KOPT-K1 (cell line): ENCODE measurements around the gene C9orf50.
A peak's percentile ranks its signal among the peaks of the same experiment; 100 is the strongest.

Experiments used
- H3K27ac ChIP-seq: fragments of 200-600 bp; sonication (generic); 2 replicates; pipeline ENCODE4 v1.5.1; 2016; ENCODE audit warnings: antibody characterized with exemption, mild to moderate bottlenecking, low read depth, low read length; ENCODE audit not compliant: poor library complexity, severe bottlenecking
- H3K36me3 ChIP-seq: fragments of 200-600 bp; sonication (generic); 2 replicates; pipeline ENCODE4 v1.5.1; 2017; ENCODE audit warnings: antibody characterized with exemption, mild to moderate bottlenecking, low read length, moderate library complexity; ENCODE audit not compliant: insufficient read depth
- H3K9me3 ChIP-seq: fragments of 200-600 bp; sonication (generic); 2 replicates; pipeline ENCODE4 v1.5.1; 2017; ENCODE audit warnings: antibody characterized with exemption, low read length, mild to moderate bottlenecking; ENCODE audit not compliant: insufficient read depth, poor library complexity, severe bottlenecking

C9orf50 gene

DNA sequence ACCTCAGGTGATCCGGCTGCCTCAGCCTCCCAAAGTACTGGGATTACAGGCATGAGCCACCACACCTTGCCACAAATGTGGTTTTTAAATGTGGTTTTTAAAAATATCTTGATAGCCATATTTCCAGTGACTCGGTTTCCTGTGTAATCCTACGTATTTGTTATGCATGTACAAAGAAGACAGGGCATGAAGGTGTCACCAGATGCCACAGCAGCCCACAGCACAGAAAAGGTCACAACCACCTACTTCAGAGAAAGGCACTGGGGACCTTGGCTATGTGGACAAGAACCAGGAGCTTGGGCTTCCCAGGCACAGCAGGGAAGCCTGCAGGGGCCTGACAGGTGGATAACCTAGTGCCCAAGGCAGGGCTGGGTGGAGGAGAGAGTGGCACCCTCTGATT lies 38.0 kb downstream of the C9orf50 start:
- Histone ChIP-seq H3K27ac (no peak overlapping the region), H3K9me3 (no peaks in the 10 kb centered on the region), H3K36me3 (no peaks in the 10 kb centered on the region)

DNA sequence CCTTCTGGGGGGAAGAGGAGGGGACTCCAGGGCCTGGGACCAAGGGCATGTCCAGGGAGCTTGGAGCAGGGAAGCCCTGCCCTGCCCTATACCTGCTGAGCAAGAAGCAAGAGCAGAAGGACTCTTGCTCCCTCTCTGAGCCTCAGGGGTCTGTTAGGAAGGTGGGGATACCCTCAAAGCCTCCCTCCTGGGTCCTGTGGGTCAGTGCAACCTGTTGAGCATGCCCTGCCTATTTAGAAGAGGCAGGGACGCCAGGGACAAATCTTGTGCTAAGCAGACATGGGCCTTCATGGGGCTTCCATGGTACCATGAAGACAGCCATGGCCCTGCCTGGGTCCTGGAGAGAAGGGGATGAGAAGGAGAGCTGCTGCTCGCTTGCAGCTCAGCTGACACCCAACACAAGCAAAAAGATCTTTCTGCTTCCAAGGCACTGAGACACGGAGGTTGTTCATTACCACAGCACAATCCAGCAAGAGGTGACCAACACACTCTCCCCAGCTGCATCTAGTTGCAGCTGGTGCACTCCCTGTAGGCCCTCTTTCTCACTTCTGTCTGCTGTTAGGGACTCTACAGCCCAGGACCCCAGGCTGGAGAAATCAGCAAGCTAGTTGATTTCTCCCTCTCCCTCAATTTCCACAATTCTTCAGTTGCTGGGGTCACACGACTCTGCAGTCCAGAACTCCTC lies 39.3 kb downstream of the C9orf50 start:
- no peak overlapping the region for H3K27ac ChIP-seq

DNA sequence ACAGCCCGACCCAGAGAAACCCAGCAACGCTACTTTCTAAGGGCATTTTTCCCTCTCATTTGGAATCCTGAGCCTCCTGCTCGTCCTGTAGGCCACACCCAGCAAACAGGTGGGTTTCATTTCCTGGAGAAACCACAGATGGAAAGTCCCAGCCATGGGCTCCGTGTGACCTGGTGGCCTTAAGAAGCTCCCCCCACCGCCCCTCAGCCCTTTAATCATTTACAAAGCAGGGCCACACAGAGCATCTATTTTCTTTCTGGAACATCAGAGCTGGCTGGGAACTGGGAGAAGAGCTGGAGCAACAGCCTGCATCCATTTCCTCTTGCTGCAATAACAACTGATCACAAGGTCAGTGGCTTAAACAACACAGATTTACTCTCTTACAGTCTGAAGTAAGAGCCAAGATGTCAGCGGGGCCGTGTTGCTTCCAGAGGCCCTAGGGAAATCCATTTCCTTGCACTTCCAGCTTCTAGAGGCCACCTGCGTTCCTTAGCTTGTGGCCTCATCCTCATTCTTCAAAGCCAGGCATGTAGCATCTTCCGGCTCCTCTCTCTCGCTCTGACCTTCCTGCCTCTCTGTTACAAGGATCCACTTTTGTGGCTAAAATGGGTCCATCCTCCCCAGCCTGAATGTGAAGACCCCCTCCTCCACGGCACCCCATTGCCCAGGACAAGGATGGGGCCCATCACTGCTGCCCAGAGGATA lies 40.5 kb downstream of the C9orf50 start:
- Histone ChIP-seq H3K9me3 (no peaks in the 10 kb centered on the region), H3K27ac (peak overlapping the region; percentile 31), H3K36me3 (no peaks in the 10 kb centered on the region)

More for the DNA sequence above, 39.3 kb downstream of the C9orf50 start:
- H3K36me3 ChIP-seq: no peaks in the 10 kb centered on the region
- no peaks in the 10 kb centered on the region for H3K9me3 ChIP-seq

DNA sequence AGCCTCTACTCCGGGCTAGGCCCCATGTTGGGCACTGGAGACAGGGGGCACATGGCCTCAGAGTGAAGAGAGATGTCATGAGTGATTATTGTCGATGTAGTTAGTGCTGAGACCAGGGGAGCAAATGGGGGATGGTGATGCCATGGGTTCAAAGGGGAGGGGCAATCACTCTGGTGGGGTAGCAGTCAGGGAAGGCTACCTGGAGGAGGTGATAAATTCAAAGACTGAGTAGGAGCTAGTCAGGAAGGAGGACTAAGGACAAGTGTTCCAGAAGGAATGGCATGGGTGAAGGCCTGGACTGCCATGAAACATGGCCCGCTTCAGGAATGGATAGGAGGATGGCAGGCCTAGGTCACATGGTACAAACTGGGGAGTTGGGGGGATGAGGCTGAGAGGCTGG lies 41.6 kb downstream of the C9orf50 start:
- Histone ChIP-seq H3K27ac (no peak overlapping the region), H3K9me3 (no peaks in the 10 kb centered on the region), H3K36me3 (no peaks in the 10 kb centered on the region)

DNA sequence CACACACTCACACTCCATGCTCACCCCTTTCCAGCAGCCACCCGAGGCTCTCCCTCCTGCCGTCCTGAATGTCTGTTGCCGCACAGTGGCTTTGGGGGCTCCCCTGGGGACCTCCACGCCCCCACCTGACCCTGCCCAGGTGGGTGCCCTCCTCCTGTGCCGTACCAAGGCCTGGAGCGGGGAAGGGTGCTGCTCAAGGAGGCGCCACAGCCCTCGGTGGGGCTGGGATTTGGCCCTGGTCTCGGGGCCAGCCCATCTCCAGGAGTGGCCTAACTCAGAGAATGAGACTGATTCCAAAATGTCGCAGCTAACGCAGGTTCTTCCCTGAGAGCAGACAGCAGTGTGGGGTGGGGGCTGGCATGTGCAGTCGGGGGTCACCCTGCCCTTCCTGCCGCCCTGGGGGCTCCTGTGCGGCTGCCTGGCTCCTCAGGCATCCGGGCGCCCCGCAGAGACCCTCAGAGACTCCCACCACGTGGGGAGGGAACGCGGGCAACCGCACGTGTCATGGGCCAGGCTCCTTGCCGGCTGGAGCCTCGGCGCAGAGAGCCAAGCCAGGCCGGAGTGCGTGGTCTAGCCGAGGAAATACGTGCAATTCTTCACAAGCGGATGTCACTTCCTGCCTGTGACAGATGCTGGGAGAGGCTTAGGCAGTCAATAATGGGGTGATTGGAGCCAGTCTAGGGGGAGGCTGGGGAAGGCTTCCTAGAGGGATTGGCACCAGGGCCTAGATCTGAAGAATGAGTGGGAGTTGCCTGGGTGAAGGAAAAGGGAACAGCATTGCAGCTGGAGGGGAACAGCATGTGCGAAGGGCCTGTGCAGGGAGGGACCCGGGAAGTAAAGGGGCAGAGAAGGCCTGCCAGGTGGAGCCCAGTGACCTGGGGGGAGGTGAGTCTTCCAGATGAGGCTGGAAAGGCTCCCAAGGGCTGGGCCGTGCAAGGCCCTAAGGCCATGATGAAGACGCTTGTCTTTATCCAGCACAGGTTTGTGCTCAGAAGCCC lies 44.1 kb downstream of the C9orf50 start:
- H3K9me3 ChIP-seq: no peaks in the 10 kb centered on the region
- no peaks in the 10 kb centered on the region for H3K36me3 ChIP-seq
- H3K27ac ChIP-seq: no peak overlapping the region

DNA sequence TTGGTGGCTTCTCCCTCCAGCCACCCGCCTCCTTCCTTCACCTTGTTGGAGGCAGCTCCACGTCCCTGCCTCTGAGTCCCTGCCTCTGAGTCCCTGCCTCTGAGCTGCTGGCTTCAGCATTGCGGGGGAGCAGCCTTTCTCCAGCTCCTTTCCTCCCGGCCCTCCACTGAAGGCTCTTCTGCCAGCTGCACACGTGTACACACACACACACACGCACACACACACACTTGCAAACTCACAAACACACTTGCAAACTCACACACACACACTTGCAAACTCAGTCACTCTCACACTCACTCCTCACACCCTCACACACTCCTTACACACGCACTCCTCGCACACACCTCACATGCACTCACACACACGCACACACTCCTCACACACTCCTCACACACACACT lies 45.1 kb downstream of the C9orf50 start:
- no peak overlapping the region for H3K27ac ChIP-seq
- no peaks in the 10 kb centered on the region for H3K36me3 ChIP-seq
- H3K9me3 ChIP-seq: no peaks in the 10 kb centered on the region

DNA sequence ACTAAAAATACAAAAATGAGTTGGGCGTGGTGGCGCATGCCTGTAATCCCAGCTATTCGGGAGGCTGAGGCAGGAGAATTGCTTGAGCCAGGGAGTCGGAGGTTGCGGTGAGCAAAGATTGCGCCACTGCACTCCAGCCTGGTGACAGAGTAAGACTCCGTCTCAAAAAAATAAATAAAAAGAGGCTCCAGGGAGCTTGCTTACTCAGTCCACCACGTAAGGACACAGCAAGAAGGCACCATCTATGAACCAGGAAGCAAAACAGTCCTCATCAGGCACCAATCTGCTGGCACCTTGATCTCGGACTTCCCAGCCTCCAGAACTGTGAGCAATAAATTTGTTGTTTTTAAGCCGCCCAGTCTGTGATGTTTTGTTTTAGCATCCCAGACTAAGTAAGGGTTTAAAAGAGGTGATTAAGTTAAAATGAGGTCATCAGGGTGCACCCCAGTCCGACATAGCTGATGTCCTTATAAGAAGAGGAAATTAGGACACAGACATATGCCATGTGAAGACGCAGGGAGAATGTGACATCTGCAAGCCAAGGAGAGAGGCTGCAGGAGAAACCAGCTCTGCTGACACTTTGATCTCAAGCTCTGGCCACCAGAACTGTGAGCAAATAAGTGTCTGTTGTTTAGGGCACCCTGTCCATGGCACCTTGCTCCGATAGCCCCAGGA lies 45.9 kb downstream of the C9orf50 start:
- Histone ChIP-seq H3K9me3 (no peaks in the 10 kb centered on the region), H3K27ac (no peak overlapping the region), H3K36me3 (no peaks in the 10 kb centered on the region)

DNA sequence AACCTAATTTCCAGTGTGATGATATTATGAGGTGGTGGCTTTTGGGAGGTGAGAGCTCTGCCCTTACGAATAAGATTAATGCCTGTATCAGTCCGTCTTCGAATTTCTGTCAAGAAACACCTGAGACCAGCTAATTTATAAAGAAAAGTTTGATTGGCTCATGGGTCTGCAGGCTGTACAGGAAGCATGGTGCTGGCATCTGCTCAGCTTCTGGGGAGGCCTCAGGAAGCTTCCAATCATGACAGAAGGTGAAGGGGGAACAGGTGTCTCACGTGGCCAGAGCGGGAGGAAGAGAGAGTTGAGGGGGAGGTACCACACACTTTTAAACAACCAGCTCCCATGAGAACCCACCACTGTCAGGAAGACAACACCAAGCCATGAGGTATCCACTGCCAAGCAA lies 46.9 kb downstream of the C9orf50 start:
- Histone ChIP-seq H3K27ac (no peak overlapping the region), H3K36me3 (no peaks in the 10 kb centered on the region), H3K9me3 (no peaks in the 10 kb centered on the region)

DNA sequence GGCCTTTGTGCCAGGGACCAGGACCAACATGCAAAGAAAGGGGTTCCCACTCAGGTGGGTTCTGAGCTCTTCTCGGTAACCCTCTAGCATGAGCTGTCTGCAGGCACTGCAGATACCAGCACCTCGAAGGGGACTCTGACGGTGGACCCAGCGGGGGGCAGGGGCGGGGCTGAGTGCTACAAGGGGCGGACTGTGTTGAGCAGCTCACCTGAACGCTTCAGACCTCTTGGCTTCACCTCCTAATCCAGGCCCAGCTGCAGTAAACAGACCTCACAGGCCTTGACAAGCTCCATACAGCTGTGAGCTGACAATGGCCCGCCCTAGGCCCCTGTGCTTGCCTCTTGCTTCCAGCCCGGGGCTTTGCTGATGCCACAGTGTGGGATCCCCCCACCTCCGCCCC lies 48.4 kb downstream of the C9orf50 start:
- no peaks in the 10 kb centered on the region for H3K9me3 ChIP-seq
- H3K36me3 ChIP-seq: no peaks in the 10 kb centered on the region
- no peak overlapping the region for H3K27ac ChIP-seq

DNA sequence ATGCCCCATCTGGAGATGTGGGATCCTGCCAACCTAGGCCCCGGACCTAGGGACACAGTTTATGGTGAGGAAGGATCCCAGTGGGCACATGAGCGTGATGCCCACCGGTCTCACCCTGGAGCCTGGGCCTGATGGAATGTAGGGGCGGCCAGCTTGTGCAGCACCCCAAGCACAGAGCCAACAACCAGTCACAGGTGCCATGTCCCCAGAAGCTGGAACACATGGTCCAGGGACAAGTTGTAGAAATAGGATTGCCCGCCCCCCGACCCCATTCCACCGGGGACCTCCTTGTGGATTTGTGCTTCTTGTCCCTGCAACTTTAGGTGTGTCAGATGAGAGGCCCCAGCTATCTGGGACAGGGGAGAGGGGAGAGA lies 48.9 kb downstream of the C9orf50 start:
- Histone ChIP-seq H3K27ac (no peak overlapping the region), H3K9me3 (no peaks in the 10 kb centered on the region), H3K36me3 (no peaks in the 10 kb centered on the region)

DNA sequence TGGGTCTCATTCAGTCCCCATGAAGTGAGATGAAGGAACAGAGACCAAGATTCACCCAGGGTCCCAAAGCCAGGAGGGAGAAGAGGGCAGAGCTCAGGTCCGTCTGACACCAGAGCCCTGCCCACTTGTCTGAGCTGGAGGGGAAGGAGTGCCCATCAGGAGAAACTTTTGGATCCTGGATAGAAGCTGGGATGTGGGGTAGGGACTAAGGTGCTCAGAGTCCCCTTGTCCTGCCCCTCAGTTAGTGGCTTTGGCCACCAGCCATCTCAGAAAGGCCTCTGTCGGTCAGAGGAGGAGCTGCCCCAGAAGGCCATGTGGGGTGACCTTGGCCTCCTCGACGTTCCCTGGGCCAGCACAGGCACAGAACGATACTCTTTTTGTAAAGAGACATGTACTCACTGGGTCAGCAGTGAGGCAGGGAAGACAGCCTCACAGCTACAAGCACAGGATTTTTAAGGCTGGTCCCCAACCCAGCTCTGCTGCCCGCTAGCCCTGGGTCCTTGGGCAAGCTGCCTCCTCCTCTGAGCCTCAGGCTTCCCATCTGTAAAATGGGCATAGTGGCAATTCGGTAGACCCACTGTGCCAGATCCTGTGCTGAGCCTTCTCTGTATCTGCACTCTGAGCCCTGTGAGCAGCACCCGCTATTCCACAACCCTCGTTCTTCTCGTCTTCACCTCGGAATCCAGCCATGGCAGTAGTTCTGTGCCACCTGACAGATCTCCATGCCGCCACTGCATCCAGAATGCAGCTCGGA lies 49.4 kb downstream of the C9orf50 start:
- H3K36me3 ChIP-seq: no peaks in the 10 kb centered on the region
- no peak overlapping the region for H3K27ac ChIP-seq
- no peaks in the 10 kb centered on the region for H3K9me3 ChIP-seq

DNA sequence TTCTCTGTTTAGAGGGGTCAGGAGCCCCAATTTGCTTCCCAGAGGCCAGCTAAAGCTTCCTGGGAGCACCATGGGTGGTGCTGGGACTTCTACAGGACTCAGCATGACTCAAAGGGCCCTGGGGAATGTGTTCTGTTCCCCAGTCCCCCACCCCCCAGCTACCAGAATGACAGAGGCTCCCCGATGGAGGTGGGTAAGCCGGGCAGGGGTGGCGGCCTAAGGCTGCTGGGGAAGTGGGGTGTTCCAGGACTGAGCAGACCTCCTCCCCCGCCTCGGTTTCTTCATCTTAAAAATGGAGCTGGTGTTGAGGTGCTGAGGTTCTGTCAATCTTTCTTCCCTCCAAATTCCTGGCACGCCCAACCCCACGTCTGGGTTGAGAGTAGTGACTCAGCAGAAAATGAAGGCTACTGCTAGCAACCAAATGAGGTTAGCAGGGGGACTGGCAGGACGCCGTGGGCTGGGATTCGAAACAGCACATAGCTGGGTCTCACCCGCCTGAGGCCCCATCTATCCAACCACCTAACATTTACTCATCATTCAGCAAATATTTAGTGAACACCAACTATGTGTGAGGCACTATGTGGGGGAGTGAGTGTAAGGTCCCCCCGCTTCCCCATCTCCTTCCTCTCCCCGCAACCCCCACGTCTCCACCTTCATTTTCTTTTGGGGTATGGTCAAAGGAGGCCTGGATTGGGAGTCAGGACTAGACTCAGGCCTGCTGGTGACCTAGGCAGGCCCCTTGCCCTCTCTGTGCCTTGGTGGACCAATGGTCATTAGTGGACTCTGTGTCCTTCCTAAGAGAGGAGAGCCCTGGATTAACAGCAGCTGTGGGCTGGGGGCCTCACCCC lies 50.2 kb downstream of the C9orf50 start:
- Histone ChIP-seq H3K9me3 (no peaks in the 10 kb centered on the region), H3K36me3 (no peaks in the 10 kb centered on the region), H3K27ac (no peak overlapping the region)

DNA sequence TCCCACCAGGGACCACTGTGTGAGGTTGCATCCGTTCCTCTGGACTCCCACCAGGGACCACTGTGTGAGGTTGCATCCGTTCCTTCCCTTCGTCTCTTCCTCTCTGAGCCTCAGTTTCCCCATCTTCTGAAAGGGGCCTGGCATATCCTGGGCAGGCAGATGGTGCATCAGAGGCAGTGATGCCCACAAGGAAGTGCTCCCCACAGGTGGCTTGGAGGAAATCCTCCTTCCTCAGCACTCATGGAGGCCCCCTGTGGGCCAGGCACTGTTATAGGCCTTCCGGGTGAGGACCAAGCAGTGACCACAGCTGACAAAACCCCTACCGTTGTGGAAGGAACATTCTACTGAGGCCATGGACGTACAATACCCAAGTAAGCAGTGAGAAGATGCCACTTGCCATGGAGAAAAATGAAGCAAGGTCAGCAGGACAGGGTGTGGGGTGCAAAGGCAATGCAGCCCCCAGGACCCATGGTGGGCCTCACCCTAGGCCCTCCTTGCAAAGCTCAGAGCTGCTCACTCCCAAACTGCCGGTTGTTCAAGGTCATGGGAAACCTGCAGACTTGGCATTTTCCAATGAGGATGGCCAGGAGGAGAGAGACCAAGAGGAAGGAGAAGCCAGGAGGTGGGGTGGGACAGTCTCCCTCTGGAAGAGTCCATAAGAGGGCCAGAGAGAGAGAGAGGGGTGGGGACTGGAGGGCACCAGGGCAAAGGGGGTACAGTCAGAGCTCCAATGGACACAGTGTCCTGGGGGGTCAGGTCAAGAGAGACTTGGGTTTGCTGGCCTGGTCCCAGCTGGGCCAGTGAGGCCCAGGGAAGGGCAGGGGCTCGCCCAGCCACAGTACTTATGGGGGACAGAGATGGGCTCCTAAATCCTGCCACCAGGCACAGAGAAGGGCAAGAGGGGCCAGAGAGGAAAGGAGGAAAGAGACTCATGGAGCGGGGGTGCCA lies 51.1 kb downstream of the C9orf50 start:
- Histone ChIP-seq H3K27ac (no peak overlapping the region), H3K9me3 (no peaks in the 10 kb centered on the region), H3K36me3 (no peaks in the 10 kb centered on the region)
